Adrenal gland (tissue), 12 donors: ENCODE results near the gene CGNL1. TPM values are rescaled to one million over a fixed set of nuclear protein-coding genes. Genes with fewer than 3 reads are reported as not detected.

ENCODE experiments used
- DNase-seq, 7 donors: peaks; one replicate each; pipeline ENCODE4 v3.0.0-alpha.2; 2019 to 2020
- H3K27ac ChIP-seq, 5 donors: fragments of 200-600 bp; sonication (generic) in 4 of 5; 1 replicate in 3 of 5; 2 replicates in 2 of 5; pipeline versions ENCODE4 v1.5.1 to v1.8.0; 2016 to 2020; ENCODE audit warnings: mild to moderate bottlenecking in 1 of 5
- H3K27me3 ChIP-seq: fragments of 200-600 bp; 2 replicates; pipeline ENCODE4 v1.8.0; 2021
- H3K36me3 ChIP-seq, 2 donors: fragments of 200-600 bp; replicated peaks in 1 of 2; 1 replicate in 1 of 2; 2 replicates in 1 of 2; pipeline versions ENCODE4 v1.5.1 to v1.8.0; 2018 to 2022
- H3K4me1 ChIP-seq, 2 donors: fragments of 200-600 bp; replicated peaks in 1 of 2; 1 replicate in 1 of 2; 2 replicates in 1 of 2; pipeline versions ENCODE4 v1.5.1 to v1.8.0; 2018 to 2021
- H3K4me3 ChIP-seq, 4 donors: fragments of 200-600 bp; sonication (generic) in 3 of 4; one replicate each; pipeline ENCODE4 v1.5.1; 2016 to 2018
- H3K9me3 ChIP-seq, 3 donors: fragments of 200-600 bp; sonication (generic) in 1 of 3; replicated peaks in 1 of 3; 1 replicate in 2 of 3; 2 replicates in 1 of 3; pipeline versions ENCODE4 v1.5.1 to v1.8.0; 2016 to 2021
- CTCF ChIP-seq, 6 experiments: fragments of 450-650 bp in 4 of 6; fragments of 200-600 bp in 2 of 6; sonication (generic) in 1 of 6; IDR thresholded peaks; 1 replicate in 5 of 6; 2 replicates in 1 of 6; pipeline versions ENCODE4 v1.5.1 to v1.8.0; 2016 to 2021; ENCODE audit warnings: antibody characterized with exemption in 6 of 6, mild to moderate bottlenecking in 2 of 6, moderate library complexity in 1 of 6
- POLR2A ChIP-seq, 2 donors: fragments of 450-650 bp; IDR thresholded peaks; one replicate each; pipeline ENCODE4 v1.6.1; 2017; ENCODE audit warnings: antibody characterized with exemption in 2 of 2, mild to moderate bottlenecking in 2 of 2, moderate library complexity in 1 of 2
- WGBS, 4 donors: extraction: QIAGEN DNeasy Blood & Tissue Kit in 2 of 4; methylation state at CpG; one replicate each; pipeline versions ENCODE4 v1.1.5 to v1.1.7; 2013 to 2017; 5-methylcytosine and 5-hydroxymethylcytosine counted together
- intact Hi-C, 2 donors: fragments of 100-400 bp; cut with DNase I; formaldehyde crosslinking; loops; one replicate each; pipeline versions ENCODE4 v1.14.1 to v1.15.0; 2022 to 2023
- polyA plus RNA-seq, 3 donors: library from polyadenylated mRNA; stranded (reverse); fragments of 200-250 nt in 2 of 3; fragments of 350-450 nt in 1 of 3; fragmentation: Illumina TruSeq in 1 of 3; extraction: RNeasy Lipid Tissue Mini Kit (QIAGEN cat#74804) in 1 of 3; gene quantifications; one replicate each; pipeline ENCODE4 v1.2.3, GENCODE V29; 2013 to 2014
- total RNA-seq, 9 donors: library from RNA; depleted of rRNA in 4 of 9; stranded (reverse); fragments of >200 nt in 4 of 9; fragments of 120-200 nt in 1 of 9; fragmentation: NEBNext Ultra II Directional in 1 of 9; extraction: Animal tissue kit (Norgen Biotek cat#: 25700) in 1 of 9; gene quantifications; one replicate each; pipeline versions ENCODE4 v1.1.0 to v1.2.4, GENCODE V29; 2013 to 2023
- donor health status: healthy with polysubstance abuse.
- donor health status: Bipolar disorder and iron deficiency.
- donor health status: DM: yes; HTN: yes; CAD: no.
- donor health status: DM: no; HTN: no; CAD: no.
- donor health status: DM: no; HTN: no; CAD: no.
- donor health status: DM: yes; HTN: yes; CAD: no.

Gene CGNL1
- total and polyA plus RNA-seq, 12 donors = 5.2 to 49.5 (median 22.0) TPM

DNA sequence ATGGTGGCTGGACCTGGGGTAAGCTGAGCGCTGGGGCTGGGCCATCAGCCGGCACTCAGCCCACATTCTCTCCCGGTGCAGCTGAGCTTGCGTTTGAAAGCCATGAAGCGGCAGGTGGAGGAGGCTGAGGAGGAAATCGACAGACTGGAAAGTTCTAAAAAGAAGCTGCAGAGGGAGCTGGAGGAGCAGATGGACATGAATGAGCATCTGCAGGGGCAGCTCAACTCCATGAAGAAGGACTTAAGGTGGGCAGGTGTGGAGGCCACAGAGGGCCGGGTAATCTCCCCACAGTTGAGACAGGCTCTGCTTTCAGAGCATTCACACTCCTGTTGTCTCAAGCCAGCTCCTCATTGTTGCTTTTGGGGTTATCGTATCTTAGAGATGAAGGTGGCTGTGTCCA lies 169.7 kb downstream of the CGNL1 start:
- Histone ChIP-seq H3K36me3 (peaks cover 0 to 23% of the 10 kb centered on the region in 2 donors), H3K27ac (no peak overlapping the region), H3K9me3 (no peaks in the 10 kb centered on the region), H3K4me3 (no peak overlapping the region), H3K4me1 (no peaks in the 10 kb centered on the region), H3K27me3 (no peaks in the 10 kb centered on the region)
- 83 to 93% (median 92%) methylated on average over 8 of the region's 8 CpGs for WGBS, 4 donors
- TF ChIP-seq POLR2A (IDR thresholded peaks at IDR 0.05) = no peak
- no peak for TF ChIP-seq CTCF (IDR thresholded peaks at IDR 0.05)
- intact Hi-C loops = no loop called here
- DNase-seq = no peak

DNA sequence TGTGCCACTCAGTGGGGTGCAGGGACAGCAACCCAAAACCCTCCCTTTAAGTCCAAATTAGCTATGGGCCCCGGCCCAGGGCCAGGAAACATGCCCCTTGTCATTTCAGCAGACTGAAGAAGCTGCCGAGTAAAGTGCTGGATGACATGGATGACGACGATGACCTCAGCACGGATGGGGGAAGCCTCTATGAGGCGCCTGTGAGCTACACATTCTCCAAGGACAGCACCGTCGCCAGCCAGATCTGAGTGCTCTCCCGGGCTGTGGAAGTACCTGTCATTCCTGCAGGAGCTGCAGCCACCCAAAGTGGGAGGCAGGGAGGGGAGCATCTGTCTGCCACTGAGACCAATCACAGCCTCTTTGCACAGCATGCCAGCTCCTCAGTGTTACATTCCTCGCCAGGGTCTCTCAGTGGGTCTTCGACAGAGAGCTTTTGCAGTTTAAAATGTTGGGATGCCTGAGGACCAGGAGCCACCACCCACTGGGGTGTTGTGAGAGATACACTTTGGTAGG lies 171.0 kb downstream of the CGNL1 start:
- H3K27me3 ChIP-seq = no peaks in the 10 kb centered on the region
- no peak overlapping the region for H3K4me3 ChIP-seq
- H3K9me3 ChIP-seq = no peaks in the 10 kb centered on the region
- intact Hi-C loops = no loop called here
- no peak overlapping the region for H3K27ac ChIP-seq
- TF ChIP-seq POLR2A (IDR thresholded peaks at IDR 0.05) (no peak), CTCF (IDR thresholded peaks at IDR 0.05) (no peak)
- no peak for DNase-seq
- H3K4me1 ChIP-seq = no peaks in the 10 kb centered on the region
- WGBS, 4 donors = 76 to 90% (median 83%) methylated on average over 2 to 11 of the region's 11 CpGs
- peaks cover 0 to 23% of the 10 kb centered on the region in 2 donors for H3K36me3 ChIP-seq

DNA sequence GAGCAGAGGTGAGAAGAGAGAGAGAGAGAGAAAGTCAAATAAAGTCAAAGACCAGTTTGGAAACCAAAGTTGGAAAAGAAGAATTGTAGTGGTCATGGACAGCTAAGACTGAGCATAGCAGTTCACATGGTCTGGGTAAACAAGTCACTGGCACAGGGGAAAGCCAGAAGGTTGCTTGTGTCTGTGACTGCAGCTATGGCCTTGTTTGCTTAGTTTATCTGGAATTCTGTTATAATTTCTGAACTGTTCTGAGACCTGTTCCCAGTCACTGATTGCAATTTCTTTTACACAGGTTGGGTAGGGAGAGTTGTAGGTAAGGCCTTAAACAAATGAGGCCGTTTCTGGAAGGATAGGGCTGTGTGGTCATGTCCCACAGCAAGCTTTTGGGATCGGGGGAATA lies 172.0 kb downstream of the CGNL1 start:
- 83 to 87% (median 85%) methylated on average over 2 of the region's 2 CpGs for WGBS, 4 donors
- Histone ChIP-seq H3K27ac (no peak overlapping the region), H3K4me1 (no peaks in the 10 kb centered on the region), H3K4me3 (no peak overlapping the region), H3K36me3 (peaks cover 0 to 23% of the 10 kb centered on the region in 2 donors), H3K27me3 (no peaks in the 10 kb centered on the region), H3K9me3 (no peaks in the 10 kb centered on the region)
- TF ChIP-seq CTCF (IDR thresholded peaks at IDR 0.05) = no peak
- no peak for DNase-seq
- intact Hi-C loops = no loop called here

GRCh38 chr15:57548835-57549234 lies 172.5 kb downstream of the CGNL1 start:
- no peak for TF ChIP-seq POLR2A (IDR thresholded peaks at IDR 0.05)
- no peak for TF ChIP-seq CTCF (IDR thresholded peaks at IDR 0.05)
- Histone ChIP-seq H3K27me3 (no peaks in the 10 kb centered on the region), H3K36me3 (peaks cover 0 to 22% of the 10 kb centered on the region in 2 donors), H3K4me1 (no peaks in the 10 kb centered on the region), H3K27ac (no peak overlapping the region), H3K4me3 (no peak overlapping the region), H3K9me3 (no peaks in the 10 kb centered on the region)
- no peak for DNase-seq
- intact Hi-C loops = no loop called here
- WGBS, 4 donors = 81 to 87% (median 83%) methylated on average over 5 of the region's 5 CpGs
